Measurements from ENCODE around the gene GNA12. TPM values are rescaled to one million over a fixed set of nuclear protein-coding genes. Genes with fewer than 3 reads are reported as not detected.

GNA12 gene
- total RNA-seq, 3 donors from 2014 or later (not counting 1 experiment from before 2014, with no cell fraction given), result 12.6 to 20.2 (median 19.5) TPM

DNA sequence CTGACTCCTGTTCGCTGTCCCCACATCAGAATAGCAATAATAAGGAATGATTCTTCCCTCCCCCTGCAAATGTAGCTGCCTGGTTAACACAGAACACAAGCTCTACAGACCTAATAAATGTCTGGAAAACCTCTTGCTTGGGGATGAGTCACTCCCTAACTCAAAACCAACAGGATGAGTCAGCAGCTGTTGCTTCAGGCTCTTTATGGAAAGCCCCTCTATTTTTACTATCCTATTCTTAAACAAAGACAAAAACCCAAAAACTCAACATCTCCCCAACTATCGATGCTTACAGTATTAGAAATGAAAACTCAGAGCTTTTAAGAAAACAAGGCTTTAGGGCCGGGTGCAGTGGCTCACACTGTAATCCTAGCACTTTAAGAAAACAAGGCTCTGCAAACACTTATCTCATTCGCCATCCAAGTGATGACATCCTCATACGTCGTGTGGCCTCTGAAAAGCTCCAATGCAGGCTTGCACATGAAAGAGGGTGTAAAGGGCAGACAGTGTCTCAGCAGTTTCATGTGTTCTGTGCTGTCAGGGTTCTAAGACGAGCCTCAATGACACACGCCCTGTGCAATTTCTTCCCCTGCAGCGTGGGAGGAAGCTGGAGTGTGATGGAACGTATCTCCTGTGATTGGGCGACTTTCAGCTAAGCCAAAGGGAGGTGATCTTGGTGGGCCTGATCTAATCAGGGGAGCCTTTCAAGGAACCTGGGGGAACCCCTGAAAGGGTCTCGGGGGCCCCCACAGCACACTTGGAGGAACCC lies 86.0 kb downstream of the GNA12 start:
- Mint-ChIP-seq H3K4me1 (peaks cover 29 to 31% of the 10 kb centered on the region in 2 donors), H3K27me3 (ENCODE audit: low read depth in 2 of 2) (no peaks in the 10 kb centered on the region), H3K9me3 (no peaks in the 10 kb centered on the region), H3K36me3 (no peaks in the 10 kb centered on the region), H3K27ac (peak overlapping the region; percentile 23 to 62), H3K4me3 (no peak overlapping the region)
- H3K9me3 ChIP-seq (ENCODE audit: control insufficient read depth, insufficient read depth, low read length), result no peaks in the 10 kb centered on the region
- H3K4me3 ChIP-seq (ENCODE audit: low read length), result no peak overlapping the region
- H3K27me3 ChIP-seq (ENCODE audit: control insufficient read depth, insufficient read depth, low read length), result no peaks in the 10 kb centered on the region
- peak overlapping the region; percentile 37 for H3K27ac ChIP-seq (ENCODE audit: low read length)
- peaks cover 29% of the 10 kb centered on the region for H3K4me1 ChIP-seq (ENCODE audit: control insufficient read depth, insufficient read depth, low read length)
- no peaks in the 10 kb centered on the region for H3K36me3 ChIP-seq (ENCODE audit: control insufficient read depth, insufficient read depth, low read length)
- intact Hi-C loops (cut with micrococcal nuclease), result no loop called here
- no peak for TF ChIP-seq CTCF (IDR thresholded peaks at IDR 0.05)
- ATAC-seq (peak; percentile 33 to 73 (median 64)), DNase-seq (peak in 1 of 2 donors; percentile 51)
- WGBS (ENCODE audit: insufficient coverage), result 55% methylated on average over 12 of the region's 12 CpGs

DNA sequence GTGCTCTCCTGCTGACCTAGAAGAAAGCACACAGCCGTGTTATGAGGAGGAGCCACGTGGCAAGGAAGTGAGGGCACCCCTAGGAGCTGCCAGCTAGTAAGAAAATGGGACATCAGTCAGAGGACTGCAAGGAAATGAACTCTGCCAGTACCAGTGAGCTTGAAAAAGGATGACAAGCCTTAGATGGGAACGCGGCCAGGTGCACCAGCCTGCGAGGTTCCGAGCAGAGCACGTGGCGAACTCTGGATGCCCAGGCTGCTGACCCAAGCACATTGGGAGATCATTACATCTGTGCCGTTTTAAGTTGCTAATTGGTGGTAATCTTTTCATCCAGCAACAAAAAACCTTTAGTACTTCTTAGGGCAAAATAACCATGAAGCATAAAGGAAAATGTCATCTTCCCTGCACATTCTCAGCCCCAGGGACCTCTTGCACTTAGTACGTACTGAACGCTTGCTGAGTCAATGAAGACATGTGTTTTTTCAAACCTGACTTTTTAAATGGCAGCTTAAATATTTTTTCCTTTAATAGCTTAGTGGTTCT lies 86.7 kb downstream of the GNA12 start:
- Histone ChIP-seq H3K27me3 (ENCODE audit: control insufficient read depth, insufficient read depth, low read length) (no peaks in the 10 kb centered on the region), H3K36me3 (ENCODE audit: control insufficient read depth, insufficient read depth, low read length) (no peaks in the 10 kb centered on the region), H3K27ac (ENCODE audit: low read length) (no peak overlapping the region), H3K4me3 (ENCODE audit: low read length) (no peak overlapping the region), H3K9me3 (ENCODE audit: control insufficient read depth, insufficient read depth, low read length) (no peaks in the 10 kb centered on the region), H3K4me1 (ENCODE audit: control insufficient read depth, insufficient read depth, low read length) (peaks cover 29% of the 10 kb centered on the region)
- intact Hi-C loops (cut with micrococcal nuclease), result no loop called here
- no peak for ATAC-seq
- peaks cover 29 to 31% of the 10 kb centered on the region in 2 donors for H3K4me1 Mint-ChIP-seq
- no peaks in the 10 kb centered on the region for H3K27me3 Mint-ChIP-seq (ENCODE audit: low read depth in 2 of 2)
- no peaks in the 10 kb centered on the region for H3K36me3 Mint-ChIP-seq
- H3K27ac Mint-ChIP-seq, result peak overlapping the region in 1 of 2 donors; percentile 62
- H3K4me3 Mint-ChIP-seq, result no peak overlapping the region
- H3K9me3 Mint-ChIP-seq, result no peaks in the 10 kb centered on the region
- WGBS (ENCODE audit: insufficient coverage), result 59% methylated on average over 11 of the region's 11 CpGs
- no peak for DNase-seq
- no peak for TF ChIP-seq CTCF (IDR thresholded peaks at IDR 0.05)

GRCh38 chr7:2755531-2755930 lies 88.6 kb downstream of the GNA12 start:
- no peak for TF ChIP-seq CTCF (IDR thresholded peaks at IDR 0.05)
- Histone ChIP-seq H3K36me3 (ENCODE audit: control insufficient read depth, insufficient read depth, low read length) (no peaks in the 10 kb centered on the region), H3K27ac (ENCODE audit: low read length) (no peak overlapping the region), H3K27me3 (ENCODE audit: control insufficient read depth, insufficient read depth, low read length) (no peaks in the 10 kb centered on the region), H3K4me3 (ENCODE audit: low read length) (no peak overlapping the region), H3K9me3 (ENCODE audit: control insufficient read depth, insufficient read depth, low read length) (no peaks in the 10 kb centered on the region), H3K4me1 (ENCODE audit: control insufficient read depth, insufficient read depth, low read length) (peaks cover 22% of the 10 kb centered on the region)
- ATAC-seq (no peak), DNase-seq (no peak)
- Mint-ChIP-seq H3K36me3 (no peaks in the 10 kb centered on the region), H3K27me3 (ENCODE audit: low read depth in 2 of 2) (no peaks in the 10 kb centered on the region), H3K9me3 (no peaks in the 10 kb centered on the region), H3K27ac (no peak overlapping the region), H3K4me3 (no peak overlapping the region), H3K4me1 (peaks cover 25 to 38% of the 10 kb centered on the region in 2 donors)
- intact Hi-C loops (cut with micrococcal nuclease), result no loop called here

Data from natural killer cell (primary cell).